Keratinocyte (primary cell): Measurements from ENCODE around the gene CUEDC2. TPM values are rescaled to one million over a fixed set of nuclear protein-coding genes. Genes with fewer than 3 reads are reported as not detected.

Experiments used
- DNase-seq: peaks from one replicate; pipeline ENCODE4 v3.0.0-alpha.2; 2011; ENCODE audit warnings: low read depth, missing footprints, low spot score
- FAIRE-seq: peaks from 2 replicates; lab custom pipeline; 2011; peaks lifted over from hg19 to GRCh38; lab: Jason Lieb, UNC
- H2AFZ ChIP-seq: 2 replicates; pipeline ENCODE4 v1.6.0; 2012; ENCODE audit warnings: low read length, control low read depth, inconsistent platforms; ENCODE audit not compliant: control insufficient read depth
- H3K27ac ChIP-seq: 2 replicates; pipeline ENCODE4 v1.5.1; 2011; ENCODE audit warnings: low read length; ENCODE audit not compliant: control insufficient read depth, insufficient read depth
- H3K27me3 ChIP-seq: 3 replicates; pipeline ENCODE4 v1.6.0; 2011; ENCODE audit warnings: low read length; ENCODE audit not compliant: control insufficient read depth, insufficient read depth; ENCODE audit errors: extremely low read depth
- H3K36me3 ChIP-seq, 2 experiments: 2 replicates in 1 of 2; 3 replicates in 1 of 2; pipeline ENCODE4 v1.5.1; 2011; ENCODE audit warnings: low read length in 2 of 2, mild to moderate bottlenecking in 1 of 2; ENCODE audit not compliant: control insufficient read depth in 2 of 2, insufficient read depth in 2 of 2; ENCODE audit errors: extremely low read depth in 1 of 2
- H3K4me1 ChIP-seq: 3 replicates; pipeline ENCODE4 v1.5.1; 2011; ENCODE audit warnings: low read length; ENCODE audit not compliant: control insufficient read depth, insufficient read depth; ENCODE audit errors: extremely low read depth
- H3K4me2 ChIP-seq: 3 replicates; pipeline ENCODE4 v1.6.0; 2011; ENCODE audit warnings: low read depth, low read length; ENCODE audit not compliant: control insufficient read depth, insufficient read depth; ENCODE audit errors: extremely low read depth
- H3K4me3 ChIP-seq, 3 experiments: fragments of 200-600 bp in 1 of 3; sonication (generic) in 1 of 3; 2 replicates in 2 of 3; 3 replicates in 1 of 3; pipeline ENCODE4 v1.5.1; 2011 to 2016; ENCODE audit warnings: low read length in 3 of 3, mild to moderate bottlenecking in 3 of 3, control low read depth in 2 of 3, inconsistent platforms in 1 of 3, low read depth in 1 of 3, mixed read lengths in 1 of 3, mixed run types in 1 of 3, moderate library complexity in 1 of 3; ENCODE audit not compliant: control insufficient read depth in 2 of 3, insufficient read depth in 2 of 3; ENCODE audit errors: extremely low read depth in 1 of 3
- H3K79me2 ChIP-seq: 2 replicates; pipeline ENCODE4 v1.6.0; 2012; ENCODE audit warnings: low read length; ENCODE audit not compliant: control insufficient read depth, insufficient read depth
- H3K9ac ChIP-seq: 3 replicates; pipeline ENCODE4 v1.6.0; 2011; ENCODE audit warnings: low read length; ENCODE audit not compliant: control insufficient read depth, insufficient read depth; ENCODE audit errors: extremely low read depth
- H3K9me1 ChIP-seq: 3 replicates; pipeline ENCODE4 v1.6.0; 2011; ENCODE audit warnings: low read length; ENCODE audit not compliant: control insufficient read depth, insufficient read depth; ENCODE audit errors: extremely low read depth
- H3K9me3 ChIP-seq: 2 replicates; pipeline ENCODE4 v1.5.1; 2012; ENCODE audit warnings: low read depth, low read length; ENCODE audit not compliant: control insufficient read depth
- H4K20me1 ChIP-seq: 3 replicates; pipeline ENCODE4 v1.6.0; 2011; ENCODE audit warnings: low read length; ENCODE audit not compliant: control insufficient read depth, insufficient read depth; ENCODE audit errors: extremely low read depth
- CTCF ChIP-seq, 3 experiments: IDR thresholded peaks in 1 of 3; conservative IDR thresholded peaks in 1 of 3; optimal IDR thresholded peaks in 1 of 3; 2 replicates in 2 of 3; 3 replicates in 1 of 3; pipeline versions ENCODE3 to v1.5.1; 2011; ENCODE audit warnings: low read length in 3 of 3, mild to moderate bottlenecking in 3 of 3, moderate library complexity in 2 of 3, control low read depth in 1 of 3, inconsistent platforms in 1 of 3; ENCODE audit not compliant: insufficient read depth in 2 of 3; ENCODE audit errors: extremely low read depth in 1 of 3
- EZH2 ChIP-seq: IDR thresholded peaks from one replicate; pipeline ENCODE4 v1.6.1; 2012; ENCODE audit warnings: inconsistent platforms, mild to moderate bottlenecking, low read length, moderate library complexity
- dilution Hi-C: fragments of 300-500 bp; cut with MboI; formaldehyde crosslinking; loops from one replicate; pipeline ENCODE4 v1.7.0; 2020; ENCODE audit warnings: low sequenced_read_pairs; ENCODE audit not compliant: extremely low pct_ligation_motif_present
- polyA plus RNA-seq, 5 experiments: library from polyadenylated mRNA; depleted of rRNA in 3 of 5; stranded (reverse) in 3 of 5; stranded (forward) in 1 of 5; unstranded in 1 of 5; fragments of >200 nt; gene quantifications; 1 replicate in 1 of 5; 2 replicates in 3 of 5; 3 replicates in 1 of 5; pipeline versions ENCODE4 v1.2.1 to v1.2.3, GENCODE V29; 2011 to 2012; ENCODE audit warnings: missing spikeins in 2 of 5, low read depth in 1 of 5, low replicate concordance in 1 of 5

The CUEDC2 gene
- polyA plus RNA-seq, 1 donor (not counting 4 experiments of a cell fraction or from before 2014, with no cell fraction given), result 46.6 TPM

- FAIRE-seq (no peak), DNase-seq (no peak)
- Histone ChIP-seq H3K4me1 (no peaks in the 10 kb centered on the region), H3K27me3 (no peaks in the 10 kb centered on the region), H3K4me2 (no peak overlapping the region), H3K9ac (no peak overlapping the region), H3K36me3 (peaks cover 0 to 1% of the 10 kb centered on the region in 2 experiments), H3K9me1 (no peaks in the 10 kb centered on the region), H3K4me3 (no peak overlapping the region), H4K20me1 (no peaks in the 10 kb centered on the region), H3K9me3 (no peaks in the 10 kb centered on the region), H3K79me2 (no peaks in the 10 kb centered on the region), H3K27ac (no peak overlapping the region), H2AFZ (no peak overlapping the region)
- dilution Hi-C loops, result no loop called here
- TF ChIP-seq CTCF (optimal IDR thresholded peaks at IDR 0.05 in 1 of 3, IDR thresholded peaks at IDR 0.05 in 1 of 3, conservative IDR thresholded peaks at IDR 0.05 in 1 of 3; ENCODE audit: extremely low read depth in 1 of 3, insufficient read depth in 2 of 3, low read length in 3 of 3) (no peak), EZH2 (no peak)
These were observed 38.5 kb upstream of the CUEDC2 start for GRCh38 chr10:102470579-102471546.

GRCh38 chr10:102468683-102469082, 36.3 kb upstream of the CUEDC2 start:
- TF ChIP-seq CTCF (optimal IDR thresholded peaks at IDR 0.05 in 1 of 3, IDR thresholded peaks at IDR 0.05 in 1 of 3, conservative IDR thresholded peaks at IDR 0.05 in 1 of 3; ENCODE audit: extremely low read depth in 1 of 3, insufficient read depth in 2 of 3, low read length in 3 of 3) (no peak), EZH2 (no peak)
- FAIRE-seq (no peak), DNase-seq (no peak)
- no peaks in the 10 kb centered on the region for H3K27me3 ChIP-seq
- H3K4me3 ChIP-seq, result no peak overlapping the region
- H3K36me3 ChIP-seq, result peaks cover 0 to 1% of the 10 kb centered on the region in 2 experiments
- H3K9ac ChIP-seq, result no peak overlapping the region
- H3K79me2 ChIP-seq, result no peaks in the 10 kb centered on the region
- H3K9me3 ChIP-seq, result no peaks in the 10 kb centered on the region
- H2AFZ ChIP-seq, result no peak overlapping the region
- no peak overlapping the region for H3K4me2 ChIP-seq
- H3K9me1 ChIP-seq, result no peaks in the 10 kb centered on the region
- H3K27ac ChIP-seq, result no peak overlapping the region
- H4K20me1 ChIP-seq, result no peaks in the 10 kb centered on the region
- no peaks in the 10 kb centered on the region for H3K4me1 ChIP-seq
- dilution Hi-C loops, result no loop called here
